Measurements from ENCODE around the gene GATM.
"Not testable (repeated sequence)": the region's sequence is repeated elsewhere in the genome, so short reads cannot be mapped to it uniquely, and the experiment has no call there.

GATM gene

GRCh38 chr15:45326280-45326679, 52.1 kb downstream of the GATM start:
- TF ChIP-seq GATA1 (IDR thresholded peaks at IDR 0.05; ENCODE audit: low read depth, low read length) (no peak), POLR2A (IDR thresholded peaks at IDR 0.05; ENCODE audit: low read length) (no peak)

GRCh38 chr15:45320581-45321205, 57.7 kb downstream of the GATM start:
- no peak for DNase-seq
- no peak for TF ChIP-seq POLR2A (IDR thresholded peaks at IDR 0.05; ENCODE audit: low read length)
- no peak for TF ChIP-seq GATA1 (IDR thresholded peaks at IDR 0.05; ENCODE audit: low read depth, low read length)

More at GRCh38 chr15:45326280-45326679, 52.1 kb downstream of the GATM start:
- no peak for DNase-seq

- no peak for DNase-seq
- TF ChIP-seq POLR2A (IDR thresholded peaks at IDR 0.05; ENCODE audit: low read length), result no peak
- TF ChIP-seq GATA1 (IDR thresholded peaks at IDR 0.05; ENCODE audit: low read depth, low read length), result no peak
Measured at GRCh38 chr15:45319472-45320214, 58.7 kb downstream of the GATM start.

GRCh38 chr15:45314960-45315359, 63.4 kb downstream of the GATM start:
- peak; percentile 3 to 6 for DNase-seq

GRCh38 chr15:45314117-45314516, 64.2 kb downstream of the GATM start:
- DNase-seq, result not testable (repeated sequence)

More at GRCh38 chr15:45314960-45315359, 63.4 kb downstream of the GATM start:
- TF ChIP-seq GATA1 (IDR thresholded peaks at IDR 0.05; ENCODE audit: low read depth, low read length) (no peak), POLR2A (IDR thresholded peaks at IDR 0.05; ENCODE audit: low read length) (no peak)
